ENCODE data around the gene DUSP7. TPM values are rescaled to one million over a fixed set of nuclear protein-coding genes. Genes with fewer than 3 reads are reported as not detected.
"Not testable (repeated sequence)": the region's sequence is repeated elsewhere in the genome, so short reads cannot be mapped to it uniquely, and the experiment has no call there.

Gene DUSP7
- total RNA-seq, 1 donor from 2014 or later, result 6.2 TPM

DNA sequence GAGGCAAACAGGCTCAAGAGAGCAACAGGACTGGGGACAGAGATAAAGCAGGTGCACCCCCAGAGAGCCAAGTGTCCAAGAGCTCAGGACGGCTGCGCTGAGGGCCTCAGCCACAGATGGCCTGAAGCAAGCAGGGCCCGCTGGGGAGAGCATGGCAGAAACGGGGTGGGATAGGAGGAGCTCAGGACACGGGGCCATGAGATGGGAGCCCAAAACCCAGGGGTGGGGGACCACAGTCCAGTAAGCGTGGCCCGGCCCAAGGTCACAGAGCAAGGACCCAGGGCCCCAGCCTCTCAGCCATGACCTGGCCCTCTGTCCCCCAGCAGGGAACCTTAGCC lies 9.5 kb downstream of the DUSP7 start:
- no peak for DNase-seq (ENCODE audit: low read depth)

DNA sequence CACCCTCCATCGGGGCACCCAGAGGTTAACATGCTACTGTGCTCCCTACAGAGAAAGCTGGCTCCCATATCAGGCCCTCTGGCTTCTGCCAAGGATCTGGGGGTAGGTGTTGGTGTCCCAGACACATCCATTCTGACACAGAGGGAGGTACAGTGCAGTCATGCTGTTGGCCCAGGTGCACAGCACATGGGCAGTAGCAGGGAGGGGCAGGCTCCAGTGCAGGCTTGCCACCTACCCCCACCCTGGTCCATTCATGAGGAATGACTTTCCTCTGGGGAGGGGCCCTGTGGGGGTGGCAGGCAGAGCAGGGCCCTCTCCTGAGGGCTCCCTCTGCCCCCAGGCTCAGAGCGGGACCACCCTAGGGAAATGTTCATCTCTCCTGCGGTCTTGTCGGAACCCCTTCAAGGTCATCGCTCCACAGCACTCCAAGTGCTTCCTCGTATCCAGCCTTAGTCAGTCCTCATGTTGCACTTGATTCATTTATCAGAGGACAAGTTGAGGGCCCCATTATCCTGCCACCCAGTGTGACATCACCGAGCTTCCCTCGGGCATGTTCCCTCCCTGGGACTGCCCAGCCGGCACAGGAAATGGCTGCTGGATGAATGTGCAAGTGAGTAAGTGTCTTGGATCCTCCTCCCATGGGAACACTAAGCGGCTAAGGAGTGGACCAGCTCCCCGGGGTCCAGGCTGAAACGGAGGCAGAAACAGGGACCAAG lies 10.0 kb downstream of the DUSP7 start:
- DNase-seq (ENCODE audit: low read depth), result peak; percentile 93

DNA sequence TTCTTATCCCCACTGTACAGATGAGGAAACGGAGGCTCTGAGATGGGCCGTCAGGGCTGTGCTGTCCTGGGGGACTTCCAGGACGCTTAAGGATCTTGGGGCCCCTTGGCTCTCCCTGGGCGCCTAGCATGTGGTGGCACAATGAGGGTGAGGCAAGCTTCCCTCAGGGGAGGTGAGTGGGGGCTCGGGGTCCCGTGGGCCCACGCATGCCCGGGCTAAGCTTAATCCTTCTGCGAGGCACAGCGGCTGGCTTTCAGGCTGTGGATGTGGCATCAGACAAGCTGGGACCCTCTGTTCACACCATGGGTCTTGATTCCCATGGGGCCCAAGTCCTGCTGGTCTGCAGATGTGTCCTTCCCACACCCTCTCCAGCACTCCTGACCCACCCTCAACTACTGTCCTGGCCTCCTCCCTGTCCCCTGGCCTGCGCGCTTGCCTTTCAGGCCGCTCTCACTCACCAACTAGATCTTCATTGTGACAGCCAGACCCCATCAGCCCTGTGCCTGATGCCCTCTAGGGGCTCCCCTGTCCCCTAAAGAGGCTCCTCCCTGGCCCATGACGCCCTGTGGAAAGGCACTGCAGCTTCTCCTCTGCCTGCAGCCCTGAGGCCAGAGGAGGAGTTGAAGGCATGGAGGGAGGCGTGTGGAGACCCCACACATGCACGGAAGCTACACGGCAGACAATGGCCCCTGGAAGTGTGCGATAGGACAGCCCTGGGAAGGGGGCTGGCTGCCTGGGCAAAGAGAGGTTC lies 11.3 kb downstream of the DUSP7 start:
- no peak for DNase-seq (ENCODE audit: low read depth)

- no peak for DNase-seq (ENCODE audit: low read depth)
Measured at GRCh38 chr3:52043750-52044149, 12.6 kb downstream of the DUSP7 start.

DNA sequence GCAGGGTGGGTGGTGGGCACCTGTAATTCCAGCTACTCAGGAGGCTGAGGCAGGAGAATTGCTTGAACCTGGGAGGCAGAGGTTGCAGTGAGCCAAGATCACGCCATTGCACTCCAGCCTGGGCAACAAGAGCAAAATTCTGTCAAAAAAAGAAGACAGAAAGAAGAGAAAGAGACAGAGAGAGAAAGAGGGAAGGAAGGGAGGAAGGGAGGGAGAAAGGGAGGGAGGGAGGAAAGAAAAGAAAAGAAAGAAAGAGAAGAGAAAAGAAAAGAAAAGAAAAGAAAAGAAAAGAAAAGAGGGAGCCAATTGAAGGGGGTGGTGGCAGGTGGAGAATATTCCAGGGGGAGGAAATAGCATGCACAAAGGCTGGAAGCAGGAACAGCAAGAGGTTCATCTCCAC lies 13.3 kb downstream of the DUSP7 start:
- DNase-seq (ENCODE audit: low read depth), result not testable (repeated sequence)

- no peak for DNase-seq (ENCODE audit: low read depth)
Measured at GRCh38 chr3:52041118-52041731, 15.1 kb downstream of the DUSP7 start.

DNA sequence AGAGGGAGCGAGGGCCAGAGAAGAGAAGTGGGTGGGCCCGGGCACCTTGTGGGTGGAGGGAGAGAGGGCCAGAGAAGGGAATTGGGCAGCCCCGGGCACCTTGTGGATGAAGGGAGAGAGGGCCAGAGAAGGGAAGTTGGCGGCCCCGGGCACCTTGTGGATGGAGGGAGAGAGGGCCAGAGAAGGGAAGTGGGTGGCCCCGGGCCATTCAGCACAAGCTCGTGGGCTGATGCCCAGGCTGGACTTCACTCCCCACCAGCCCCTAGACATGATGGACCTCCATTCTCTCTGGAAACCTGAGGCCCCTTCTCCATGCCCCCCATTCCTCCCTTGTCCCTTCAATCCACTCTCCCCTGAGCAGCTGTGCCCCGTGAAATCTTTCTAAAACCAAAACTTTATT lies 15.8 kb downstream of the DUSP7 start:
- DNase-seq (ENCODE audit: low read depth), result no peak

GRCh38 chr3:52039846-52040245 lies 16.5 kb downstream of the DUSP7 start:
- DNase-seq (ENCODE audit: low read depth), result no peak

DNA sequence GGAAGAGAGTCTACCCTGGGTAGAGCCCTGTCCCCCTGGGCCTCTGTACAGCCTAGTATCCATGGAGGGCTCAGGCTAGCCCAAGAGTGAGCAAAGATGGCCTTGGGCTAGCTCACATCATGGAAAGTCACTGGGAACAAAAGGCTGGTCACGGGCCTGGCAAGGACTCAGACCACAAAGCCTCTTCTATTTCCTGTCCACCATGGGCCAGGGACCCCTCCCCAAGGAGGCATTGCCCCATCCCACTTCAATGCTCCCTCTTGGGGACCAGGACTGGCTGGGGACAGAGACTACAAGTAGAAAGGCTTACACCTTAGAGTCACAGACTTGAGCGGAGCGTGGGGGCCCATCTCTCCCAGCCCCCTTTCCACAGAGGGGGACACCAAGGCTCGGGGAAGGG lies 16.9 kb downstream of the DUSP7 start:
- no peak for DNase-seq (ENCODE audit: low read depth)

- peak; percentile 47 for DNase-seq (ENCODE audit: low read depth)
Measured at GRCh38 chr3:52038227-52038626, 18.1 kb downstream of the DUSP7 start.

- no peak for DNase-seq (ENCODE audit: low read depth)
Measured at GRCh38 chr3:52037291-52037690, 19.1 kb downstream of the DUSP7 start.

GRCh38 chr3:52036829-52037228 lies 19.5 kb downstream of the DUSP7 start:
- no peak for DNase-seq (ENCODE audit: low read depth)

GRCh38 chr3:52036222-52036694 lies 20.1 kb downstream of the DUSP7 start:
- DNase-seq (ENCODE audit: low read depth), result no peak

DNA sequence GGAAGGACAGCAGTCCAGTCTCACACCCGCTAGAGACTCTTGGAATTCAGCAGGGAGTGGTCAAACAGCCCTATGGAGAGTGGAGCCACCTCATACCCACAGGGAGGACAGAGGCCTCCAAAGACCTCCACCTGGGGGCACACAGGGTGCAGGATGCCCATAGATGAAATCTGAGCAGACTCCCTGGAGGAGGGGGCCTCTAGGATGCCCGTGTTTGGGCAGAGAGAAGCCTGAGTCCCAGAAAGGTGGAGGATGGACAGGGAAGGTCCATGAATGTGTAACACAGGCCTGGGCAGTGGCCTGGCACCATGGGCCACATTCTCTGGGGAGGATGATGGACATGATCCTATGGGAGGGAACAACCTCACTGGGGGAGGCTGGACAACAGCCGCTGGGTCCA lies 21.7 kb downstream of the DUSP7 start:
- DNase-seq (ENCODE audit: low read depth), result no peak

DNA sequence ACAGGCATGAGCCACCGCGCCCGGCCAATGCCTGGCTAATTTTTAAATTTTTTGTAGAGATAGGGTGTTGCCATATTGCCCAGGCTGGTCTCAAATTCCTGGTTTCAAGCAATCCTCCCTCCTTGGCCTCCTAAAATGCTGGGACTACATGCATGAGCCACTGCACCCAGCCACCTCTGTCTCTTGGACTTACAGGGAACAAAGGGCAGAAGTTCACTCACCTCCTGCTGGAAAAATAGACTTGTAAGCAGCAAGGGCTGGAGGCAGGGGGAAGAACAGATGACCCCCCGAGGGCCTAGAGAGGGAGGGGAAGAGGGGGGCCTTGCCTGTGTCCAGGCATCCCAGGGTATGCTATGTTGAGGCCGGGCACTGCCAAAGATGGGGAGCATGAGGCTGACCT lies 22.2 kb downstream of the DUSP7 start:
- DNase-seq (ENCODE audit: low read depth), result no peak

DNA sequence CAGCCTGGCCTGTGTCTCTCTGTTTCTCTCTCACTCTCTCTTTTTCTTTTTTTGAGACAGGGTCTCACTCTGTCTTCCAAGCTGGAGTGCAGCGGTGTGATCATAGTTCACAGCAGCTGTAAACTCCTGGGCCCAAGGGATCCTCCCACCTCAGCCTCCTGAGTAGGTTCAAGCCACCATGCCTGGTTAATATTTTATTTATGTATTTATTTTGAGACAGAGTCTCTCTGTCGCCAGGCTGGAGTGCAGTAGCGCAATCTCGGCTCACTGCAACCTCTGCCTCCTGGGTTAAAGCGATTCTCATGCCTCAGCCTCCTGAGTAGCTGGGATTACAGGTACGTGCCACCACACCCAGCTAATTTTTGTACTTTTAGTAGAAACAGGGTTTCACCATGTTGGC lies 22.6 kb downstream of the DUSP7 start:
- DNase-seq (ENCODE audit: low read depth), result not testable (repeated sequence)

DNA sequence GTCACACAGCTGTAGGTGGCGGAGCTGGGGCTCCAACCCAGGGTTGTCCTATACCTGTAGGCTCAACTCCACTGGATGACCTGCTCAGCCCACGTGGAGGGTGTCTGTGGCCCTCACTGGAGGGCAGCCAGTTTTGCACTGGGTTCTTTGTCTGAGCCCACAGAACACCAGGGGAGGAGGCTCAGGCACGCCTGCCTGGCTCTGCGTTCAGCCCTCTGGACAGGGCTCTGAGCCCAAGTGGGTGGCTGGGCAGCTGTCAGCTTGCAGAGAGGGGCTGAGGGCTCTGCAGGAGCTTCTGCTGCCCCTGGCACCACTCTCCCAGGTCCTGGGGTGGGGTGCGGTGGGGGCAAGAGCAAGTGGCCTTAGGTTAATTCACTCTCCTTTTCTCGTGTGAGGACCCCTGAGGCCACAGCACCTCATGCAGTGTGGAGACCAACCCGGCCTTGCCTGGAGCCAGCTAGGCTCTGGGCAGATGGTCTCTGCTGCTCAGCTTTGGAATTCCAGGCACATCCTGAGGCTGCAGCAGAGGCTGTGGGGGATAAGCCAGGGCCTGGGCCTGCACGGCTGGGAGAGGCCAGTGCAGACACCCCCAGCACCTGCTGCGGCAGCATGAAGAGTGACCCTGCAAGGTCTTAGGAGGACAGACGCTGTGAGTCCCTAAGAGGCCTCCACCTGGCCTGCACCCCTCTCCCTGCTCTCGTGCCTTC lies 23.5 kb downstream of the DUSP7 start:
- no peak for DNase-seq (ENCODE audit: low read depth)

DNA sequence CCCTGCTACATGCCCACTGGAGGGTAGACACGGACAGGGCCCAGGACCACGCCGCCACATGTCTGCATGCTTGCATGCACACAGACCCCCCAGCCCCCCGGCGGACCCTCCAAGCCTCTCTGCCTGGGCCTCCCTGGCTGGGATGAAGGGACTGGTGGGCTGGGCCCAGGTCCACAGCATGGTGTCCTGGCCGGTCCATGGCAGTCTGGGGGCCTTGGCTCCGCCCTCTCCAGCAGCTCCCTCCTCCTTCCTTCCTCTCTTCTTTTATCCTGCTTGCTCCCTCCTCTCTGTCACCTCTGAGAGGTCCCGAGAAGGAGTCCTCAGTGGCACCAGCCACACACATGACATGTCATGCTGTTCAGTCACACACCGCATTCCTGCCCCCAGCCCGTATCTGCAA lies 24.5 kb downstream of the DUSP7 start:
- no peak for DNase-seq (ENCODE audit: low read depth)

- DNase-seq (ENCODE audit: low read depth), result no peak
Measured at GRCh38 chr3:52030714-52031310, 25.6 kb downstream of the DUSP7 start.

DNA sequence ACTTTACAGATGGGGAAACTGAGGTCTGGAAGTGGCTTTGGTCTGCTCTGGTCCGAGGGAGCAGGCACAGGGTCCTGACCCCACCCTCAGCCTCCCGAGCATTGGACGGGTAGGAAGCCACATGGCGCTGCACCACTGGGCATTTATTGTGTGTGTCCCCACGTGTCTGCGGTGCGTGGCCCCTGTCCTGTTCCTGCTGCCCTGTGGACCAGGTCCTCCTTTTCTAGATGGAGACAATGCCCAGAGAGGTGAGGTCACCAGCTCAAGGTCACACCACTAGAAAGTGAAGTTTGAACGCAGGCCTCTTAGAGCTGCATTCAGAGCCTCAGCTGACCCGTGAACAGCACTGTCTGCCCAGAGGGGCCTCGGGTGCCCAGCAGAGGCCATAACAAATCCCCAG lies 26.8 kb downstream of the DUSP7 start:
- no peak for DNase-seq (ENCODE audit: low read depth)

DNA sequence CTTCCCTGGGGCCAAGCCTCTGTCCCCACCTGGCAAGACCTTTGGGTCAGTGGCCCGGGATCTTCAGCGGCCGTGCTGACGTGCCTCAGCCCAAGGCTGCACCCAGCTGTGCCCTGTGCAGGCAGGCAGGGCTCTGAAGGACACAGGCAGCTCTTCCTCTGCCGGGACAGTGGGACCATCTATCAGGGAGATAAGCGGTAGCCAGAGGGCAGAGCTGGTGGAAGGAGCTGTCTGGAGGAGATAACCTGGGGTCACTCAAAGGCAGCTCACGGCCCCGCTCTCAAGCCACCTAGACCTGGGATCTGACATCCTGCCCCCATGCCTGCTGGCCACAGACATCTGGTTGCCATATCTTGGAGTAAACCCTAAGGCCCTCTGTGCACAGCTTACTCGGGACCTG lies 27.3 kb downstream of the DUSP7 start:
- DNase-seq (ENCODE audit: low read depth), result no peak

DNA sequence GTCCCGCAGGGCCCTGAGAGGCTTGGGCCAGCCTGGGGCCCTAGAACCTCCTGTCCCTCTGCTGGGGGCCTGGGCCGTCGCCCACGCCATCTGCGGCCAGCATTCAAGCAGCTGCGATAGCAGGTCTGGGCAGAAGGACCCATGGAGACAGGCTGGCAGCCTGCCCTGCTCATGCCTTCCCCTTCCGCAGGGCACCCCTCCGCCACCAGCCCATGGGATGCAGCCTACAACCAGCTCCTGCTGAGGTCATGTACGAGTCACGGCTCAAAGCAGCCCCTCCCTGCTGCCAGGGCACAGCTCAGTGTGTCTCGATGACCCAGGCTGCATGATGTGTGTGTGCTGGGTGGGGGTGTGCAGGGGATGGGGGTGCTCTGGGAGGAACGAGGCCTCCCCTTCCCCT lies 27.8 kb downstream of the DUSP7 start:
- DNase-seq (ENCODE audit: low read depth), result no peak
